Small intestine (tissue), 7 donors: Measurements from ENCODE around the gene KRT12. TPM values are rescaled to one million over a fixed set of nuclear protein-coding genes. Genes with fewer than 3 reads are reported as not detected.
"Not testable (repeated sequence)": the region's sequence is repeated elsewhere in the genome, so short reads cannot be mapped to it uniquely, and the experiment has no call there.

Experiments
- DNase-seq, 2 donors: peaks; one replicate each; pipeline versions ENCODE4 v3.0.0 to v3.0.0-alpha.2; 2013
- FAIRE-seq: peaks from 2 replicates; lab custom pipeline; 2012; peaks lifted over from hg19 to GRCh38; lab: Jason Lieb, UNC
- H3K27ac ChIP-seq, 3 donors: one replicate each; pipeline ENCODE4 v1.5.1; 2013; ENCODE audit warnings: low read length in 2 of 3, mild to moderate bottlenecking in 2 of 3, control low read depth in 1 of 3, inconsistent platforms in 1 of 3, low read depth in 1 of 3, moderate library complexity in 1 of 3
- H3K27me3 ChIP-seq, 3 donors: one replicate each; pipeline ENCODE4 v1.6.1; 2013; ENCODE audit warnings: low read length in 3 of 3, inconsistent platforms in 1 of 3; ENCODE audit not compliant: control insufficient read depth in 3 of 3, insufficient read depth in 3 of 3
- H3K36me3 ChIP-seq, 3 donors: one replicate each; pipeline ENCODE4 v1.6.1; 2013; ENCODE audit warnings: low read length in 3 of 3, inconsistent platforms in 1 of 3, low read depth in 1 of 3, mild to moderate bottlenecking in 1 of 3, moderate library complexity in 1 of 3; ENCODE audit not compliant: control insufficient read depth in 3 of 3, insufficient read depth in 2 of 3
- H3K4me1 ChIP-seq, 3 donors: one replicate each; pipeline ENCODE4 v1.6.1; 2013; ENCODE audit warnings: low read length in 2 of 3, inconsistent platforms in 1 of 3, low read depth in 1 of 3, mild to moderate bottlenecking in 1 of 3, moderate library complexity in 1 of 3; ENCODE audit not compliant: control insufficient read depth in 3 of 3, insufficient read depth in 2 of 3
- H3K4me3 ChIP-seq, 3 donors: one replicate each; pipeline ENCODE4 v1.5.1; 2013; ENCODE audit warnings: low read length in 3 of 3, control low read depth in 1 of 3, inconsistent platforms in 1 of 3, low read depth in 1 of 3, mild to moderate bottlenecking in 1 of 3, moderate library complexity in 1 of 3
- H3K9me3 ChIP-seq, 2 donors: one replicate each; pipeline ENCODE4 v1.6.1; 2013; ENCODE audit warnings: low read depth in 1 of 2, low read length in 1 of 2; ENCODE audit not compliant: control insufficient read depth in 2 of 2, insufficient read depth in 1 of 2
- whole genome bisulfite sequencing, 3 donors: extraction: QIAGEN DNeasy Blood & Tissue Kit; methylation state at CpG; one replicate each; pipeline ENCODE4 v1.1.7; 2013; 5-methylcytosine and 5-hydroxymethylcytosine counted together
- polyA plus RNA-seq, 4 donors: library from polyadenylated mRNA; stranded (reverse) in 3 of 4; unstranded in 1 of 4; fragments of 200-250 nt in 3 of 4; fragments of 120-200 nt in 1 of 4; gene quantifications; one replicate each; pipeline versions ENCODE4 v1.2.1 to v1.2.3, GENCODE V29; 2013
- donor health status: healthy with polysubstance abuse.
- donor health status: control.
- donor health status: control.
- donor health status: Bipolar disorder and iron deficiency.
- donor health status: healthy.

KRT12 gene
- polyA plus RNA-seq, 4 donors = 0.28 to 9.2 (median 3.1) TPM

- Histone ChIP-seq H3K27me3 (peaks cover 0 to 4% (median 2%) of the 10 kb centered on the region in 3 donors), H3K9me3 (no peaks in the 10 kb centered on the region), H3K36me3 (peaks cover 0 to 3% (median 0%) of the 10 kb centered on the region in 3 donors), H3K4me1 (peaks cover 0 to 23% (median 4%) of the 10 kb centered on the region in 3 donors), H3K27ac (peak overlapping the region in 2 of 3 donors; percentile 3 to 62), H3K4me3 (no peak overlapping the region)
- 16 to 52% (median 22%) methylated on average over 2 of the region's 2 CpGs for whole genome bisulfite sequencing, 3 donors
- no peak for FAIRE-seq
- peak; percentile 78 to 87 for DNase-seq
Measured at GRCh38 chr17:40859536-40859935, 7.5 kb downstream of the KRT12 start.

- not testable (repeated sequence) for H3K36me3 ChIP-seq, H3K9me3 ChIP-seq, FAIRE-seq, DNase-seq, H3K4me3 ChIP-seq, H3K27me3 ChIP-seq
- Histone ChIP-seq H3K27ac (peak overlapping the region in 1 of 3 donors; percentile 3), H3K4me1 (peaks cover 0 to 23% (median 4%) of the 10 kb centered on the region in 3 donors)
- WGBS, 3 donors = 73 to 86% (median 83%) methylated on average over 2 of the region's 2 CpGs
Measured at GRCh38 chr17:40858667-40859066, 8.4 kb downstream of the KRT12 start.

- Histone ChIP-seq H3K4me3 (no peak overlapping the region), H3K9me3 (no peaks in the 10 kb centered on the region), H3K27me3 (no peaks in the 10 kb centered on the region), H3K4me1 (peaks cover 0 to 23% (median 4%) of the 10 kb centered on the region in 3 donors), H3K27ac (peak overlapping the region in 1 of 3 donors; percentile 13), H3K36me3 (peaks cover 0 to 3% (median 0%) of the 10 kb centered on the region in 3 donors)
- FAIRE-seq = no peak
- DNase-seq = peak in 1 of 2 donors; percentile 21
- WGBS, 3 donors = 58 to 73% (median 65%) methylated on average over 5 of the region's 5 CpGs
Measured at GRCh38 chr17:40857535-40857934, 9.5 kb downstream of the KRT12 start.

- 40 to 72% (median 40%) methylated on average over 6 of the region's 6 CpGs for WGBS, 3 donors
- no peak for DNase-seq
- Histone ChIP-seq H3K4me1 (peaks cover 0 to 12% (median 2%) of the 10 kb centered on the region in 3 donors), H3K27me3 (peaks cover 0 to 3% (median 0%) of the 10 kb centered on the region in 3 donors), H3K4me3 (no peak overlapping the region), H3K27ac (no peak overlapping the region), H3K9me3 (no peaks in the 10 kb centered on the region), H3K36me3 (no peaks in the 10 kb centered on the region)
- no peak for FAIRE-seq
Measured at GRCh38 chr17:40854175-40854814, 12.7 kb downstream of the KRT12 start.

- no peaks in the 10 kb centered on the region for H3K36me3 ChIP-seq
- no peak overlapping the region for H3K4me3 ChIP-seq
- H3K27me3 ChIP-seq = peaks cover 0 to 3% (median 0%) of the 10 kb centered on the region in 3 donors
- WGBS, 3 donors = 68 to 71% (median 71%) methylated on average over 1 of the region's 1 CpG
- DNase-seq = no peak
- H3K27ac ChIP-seq = no peak overlapping the region
- H3K4me1 ChIP-seq = no peaks in the 10 kb centered on the region
- no peaks in the 10 kb centered on the region for H3K9me3 ChIP-seq
- no peak for FAIRE-seq
Measured at GRCh38 chr17:40852364-40852763, 14.7 kb downstream of the KRT12 start.

GRCh38 chr17:40850293-40850972, 16.6 kb downstream of the KRT12 start:
- no peaks in the 10 kb centered on the region for H3K4me1 ChIP-seq
- peaks cover 0 to 5% (median 3%) of the 10 kb centered on the region in 3 donors for H3K27me3 ChIP-seq
- FAIRE-seq = no peak
- H3K9me3 ChIP-seq = no peaks in the 10 kb centered on the region
- no peak overlapping the region for H3K4me3 ChIP-seq
- H3K36me3 ChIP-seq = no peaks in the 10 kb centered on the region
- DNase-seq = no peak
- 86 to 93% (median 93%) methylated on average over 3 of the region's 3 CpGs for WGBS, 3 donors
- H3K27ac ChIP-seq = no peak overlapping the region

GRCh38 chr17:40849723-40850122, 17.3 kb downstream of the KRT12 start:
- H3K9me3 ChIP-seq = no peaks in the 10 kb centered on the region
- WGBS, 3 donors = 83 to 91% (median 90%) methylated on average over 4 of the region's 4 CpGs
- H3K4me3 ChIP-seq = no peak overlapping the region
- DNase-seq = no peak
- H3K4me1 ChIP-seq = no peaks in the 10 kb centered on the region
- H3K27ac ChIP-seq = no peak overlapping the region
- peaks cover 0 to 5% (median 4%) of the 10 kb centered on the region in 3 donors for H3K27me3 ChIP-seq
- no peaks in the 10 kb centered on the region for H3K36me3 ChIP-seq
- no peak for FAIRE-seq

- peaks cover 0 to 5% (median 5%) of the 10 kb centered on the region in 3 donors for H3K27me3 ChIP-seq
- no peak for FAIRE-seq
- H3K9me3 ChIP-seq = no peaks in the 10 kb centered on the region
- H3K4me1 ChIP-seq = no peaks in the 10 kb centered on the region
- H3K4me3 ChIP-seq = no peak overlapping the region
- no peak overlapping the region for H3K27ac ChIP-seq
- DNase-seq = peak in 1 of 2 donors; percentile 8
- H3K36me3 ChIP-seq = no peaks in the 10 kb centered on the region
- 65 to 88% (median 80%) methylated on average over 1 of the region's 1 CpG for WGBS, 3 donors
Measured at GRCh38 chr17:40848583-40849235, 18.3 kb downstream of the KRT12 start.
